Measurements from ENCODE around the gene KLLN.
"Not testable (repeated sequence)": the region's sequence is repeated elsewhere in the genome, so short reads cannot be mapped to it uniquely, and the experiment has no call there.

KLLN gene

GRCh38 chr10:87866412-87866974, 3.2 kb upstream of the KLLN start:
- DNase-seq (ENCODE audit: low read depth): no peak

DNA sequence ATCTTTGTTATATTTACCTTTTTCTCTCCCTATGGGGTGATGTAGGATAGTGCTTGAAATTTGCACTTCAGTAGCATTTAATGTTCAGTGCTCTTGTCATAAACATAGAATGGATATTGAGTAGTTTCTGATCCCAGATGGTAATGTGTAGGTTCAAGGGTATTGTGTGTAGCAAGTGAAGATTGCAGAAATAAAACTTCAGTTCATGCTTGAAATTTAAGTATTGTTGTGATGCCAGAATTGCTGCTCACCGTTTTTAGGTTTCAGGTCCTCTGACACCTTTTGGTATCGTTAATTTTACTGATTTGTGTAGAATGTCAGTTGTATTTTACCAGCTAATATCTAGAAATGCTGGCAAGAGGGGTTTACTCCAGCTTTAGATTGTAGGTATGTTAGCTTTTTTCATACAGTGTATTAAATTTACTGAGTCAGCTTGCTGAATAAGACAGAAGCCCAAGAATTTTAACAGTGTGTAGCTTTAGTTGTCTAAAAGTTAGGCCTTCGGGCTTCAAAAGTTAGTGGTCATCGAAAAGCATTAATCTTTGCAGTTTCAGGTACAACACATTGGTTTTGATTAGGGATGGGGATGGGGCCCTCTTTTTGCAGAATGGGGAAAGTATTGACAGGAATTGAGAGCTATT, 2.0 kb upstream of the KLLN start:
- DNase-seq (ENCODE audit: low read depth): no peak

DNA sequence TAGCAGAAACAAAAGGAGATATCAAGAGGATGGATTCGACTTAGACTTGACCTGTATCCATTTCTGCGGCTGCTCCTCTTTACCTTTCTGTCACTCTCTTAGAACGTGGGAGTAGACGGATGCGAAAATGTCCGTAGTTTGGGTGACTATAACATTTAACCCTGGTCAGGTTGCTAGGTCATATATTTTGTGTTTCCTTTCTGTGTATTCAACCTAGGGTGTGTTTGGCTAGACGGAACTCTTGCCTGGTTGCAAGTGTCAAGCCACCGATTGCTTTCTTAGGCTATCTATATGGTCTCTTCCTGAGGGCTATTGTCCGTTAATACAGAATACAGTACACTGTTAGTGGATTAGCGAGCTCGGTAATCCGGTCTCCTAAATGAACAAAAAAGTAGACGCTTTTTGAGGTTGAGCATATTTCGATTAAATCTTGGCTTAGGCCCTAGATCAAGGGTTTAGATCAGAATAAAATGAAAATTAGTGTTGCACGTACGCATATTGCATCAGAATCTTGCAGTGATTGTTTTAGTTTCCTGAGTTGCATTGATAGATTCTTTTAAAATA, 1.2 kb upstream of the KLLN start:
- no peak for DNase-seq (ENCODE audit: low read depth)

- peak; percentile 6 for DNase-seq (ENCODE audit: low read depth)
Observed at GRCh38 chr10:87863951-87864495, 690 bp upstream of the KLLN start.

- no peak for DNase-seq (ENCODE audit: low read depth)
Observed at GRCh38 chr10:87862679-87863052, 667 bp downstream of the KLLN start.

- peak; percentile 89 for DNase-seq (ENCODE audit: low read depth)
Observed at GRCh38 chr10:87861953-87862678, 1.2 kb downstream of the KLLN start.

DNA sequence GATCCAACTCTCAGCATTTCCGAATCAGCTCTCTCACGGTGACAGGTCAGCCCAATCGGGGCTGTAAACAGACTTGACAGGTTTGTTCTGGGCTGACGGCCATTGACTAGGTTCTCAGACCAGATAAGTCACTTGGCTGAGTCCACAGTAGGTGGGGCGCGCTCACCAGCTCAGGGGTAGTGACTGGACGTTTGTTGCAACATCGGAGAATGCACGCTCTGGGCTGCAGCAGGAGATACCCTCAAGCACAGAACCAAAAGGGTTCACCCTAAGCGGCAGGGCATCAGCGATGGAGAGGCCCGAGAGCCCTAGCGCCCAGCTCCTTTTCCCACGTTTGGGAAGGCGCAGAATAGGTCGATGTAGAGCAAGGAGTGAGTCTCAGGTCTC, 1.8 kb downstream of the KLLN start:
- DNase-seq (ENCODE audit: low read depth): peak; percentile 11

DNA sequence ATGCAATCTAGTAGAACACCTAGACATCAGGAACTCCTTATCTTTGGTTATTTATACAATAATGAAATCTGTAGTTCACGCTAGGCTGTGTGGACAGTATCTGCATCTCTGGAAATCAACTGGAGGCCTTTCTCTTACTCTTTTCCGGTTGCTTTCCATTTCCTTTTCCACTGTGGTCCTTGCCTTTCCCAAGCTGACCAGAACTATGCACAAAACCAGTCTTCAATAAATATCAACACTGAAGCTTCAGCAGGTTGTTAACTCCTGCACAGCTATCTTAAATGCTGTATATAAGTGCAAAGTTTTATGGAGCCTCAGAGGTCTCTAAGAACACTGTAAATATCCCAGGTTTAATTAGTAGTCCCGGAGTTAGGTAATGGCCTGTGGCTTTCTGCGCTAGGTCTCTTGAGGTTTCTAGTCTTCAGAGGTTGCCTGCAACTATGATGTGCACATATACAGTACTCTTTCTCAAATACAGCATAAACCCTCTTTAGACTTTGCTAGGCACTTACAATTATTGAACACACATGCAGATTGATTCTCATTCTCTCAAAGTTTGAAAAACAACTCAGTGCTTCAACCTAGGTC, 2.4 kb downstream of the KLLN start:
- DNase-seq (ENCODE audit: low read depth): no peak

DNA sequence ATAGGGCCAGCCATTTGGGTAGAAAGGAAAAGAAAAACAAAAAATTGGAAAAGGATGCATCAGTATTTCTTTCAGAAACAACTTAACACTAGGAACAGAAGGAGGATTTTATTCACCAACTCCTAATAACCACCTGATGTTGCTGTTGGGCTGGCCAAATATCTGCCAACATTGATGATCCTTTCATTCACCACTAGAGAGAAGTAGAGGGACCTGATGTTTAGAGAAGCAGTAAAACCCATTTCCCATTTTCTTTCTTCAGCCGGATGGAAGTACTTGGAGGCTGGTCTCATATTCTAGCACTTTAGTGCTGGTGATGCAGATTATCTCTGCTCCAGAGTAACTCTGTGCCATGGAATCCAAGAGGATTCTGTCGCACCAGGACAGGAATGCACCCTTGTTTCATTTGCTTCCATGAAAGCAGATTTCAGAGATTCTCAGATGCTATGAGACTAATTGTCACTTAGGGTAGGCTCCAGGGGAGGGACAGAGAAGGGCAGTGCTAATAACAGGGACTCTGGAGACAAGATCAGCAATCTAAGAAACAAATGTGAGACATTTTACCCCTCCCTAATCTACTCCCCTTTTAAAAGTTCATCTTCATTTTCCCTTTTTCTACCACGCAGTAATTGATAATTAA, 3.1 kb downstream of the KLLN start:
- DNase-seq (ENCODE audit: low read depth): no peak

- DNase-seq (ENCODE audit: low read depth): not testable (repeated sequence)
Observed at GRCh38 chr10:87855665-87856064, 7.7 kb downstream of the KLLN start.

DNA sequence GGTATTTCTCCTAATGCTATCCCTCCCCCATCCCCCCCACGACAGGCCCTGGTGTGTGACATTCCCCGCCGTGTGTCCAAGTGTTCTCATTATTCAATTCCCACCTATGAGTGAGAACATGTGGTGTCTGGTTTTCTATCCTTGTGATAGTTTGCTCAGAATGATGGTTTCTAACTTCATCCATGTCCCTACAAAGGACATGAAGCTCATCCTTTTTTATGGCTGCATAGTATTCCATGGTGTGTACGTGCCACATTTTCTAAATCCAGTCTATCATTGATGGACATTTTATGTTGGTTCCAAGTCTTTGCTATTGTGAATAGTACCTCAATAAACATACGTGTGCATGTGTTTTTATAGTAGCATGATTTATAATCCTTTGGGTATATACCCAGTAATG, 8.1 kb downstream of the KLLN start:
- DNase-seq (ENCODE audit: low read depth): not testable (repeated sequence)

DNA sequence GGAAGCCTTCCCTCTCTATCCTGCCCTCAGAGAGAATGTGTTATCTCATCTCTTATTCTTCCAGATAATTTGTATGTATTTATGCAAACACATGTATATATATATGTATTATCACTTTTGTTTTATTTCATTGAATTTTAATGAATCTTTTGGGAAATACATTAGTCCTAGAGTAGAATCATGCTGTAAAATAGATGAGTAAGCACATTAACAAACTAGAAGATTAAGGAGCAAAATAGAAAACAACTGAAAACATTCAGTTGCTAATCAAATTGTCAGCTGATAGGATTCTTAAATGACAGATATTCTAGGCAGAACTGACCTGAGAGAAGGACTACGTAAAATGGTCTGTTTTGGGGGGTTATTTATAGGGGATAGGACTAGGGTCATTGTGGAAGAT, 11.2 kb downstream of the KLLN start:
- DNase-seq (ENCODE audit: low read depth): no peak

DNA sequence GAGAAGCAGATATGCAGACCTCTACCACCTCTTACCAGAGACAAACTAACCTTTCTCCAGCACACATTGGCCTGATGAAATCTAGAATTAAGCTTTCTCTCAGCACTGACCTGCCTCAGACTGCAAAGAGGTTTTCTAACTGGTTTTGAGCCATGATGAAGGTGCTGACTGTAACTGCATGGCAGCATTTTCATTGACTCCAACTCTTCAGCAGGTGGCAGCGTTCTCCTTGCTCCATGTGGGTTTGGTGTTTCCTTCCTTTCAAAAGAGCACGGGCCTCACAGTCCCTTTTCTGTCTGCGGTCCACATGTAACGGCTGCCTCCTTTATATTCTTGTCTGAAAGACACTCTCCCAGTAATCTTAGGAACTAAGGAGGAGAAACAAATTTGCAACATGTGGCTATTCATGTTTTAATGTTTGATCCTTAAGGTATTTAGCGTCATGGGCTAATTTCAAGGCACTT, 12.6 kb downstream of the KLLN start:
- peak; percentile 27 for DNase-seq (ENCODE audit: low read depth)

- no peak for DNase-seq (ENCODE audit: low read depth)
Observed at GRCh38 chr10:87849001-87849400, 14.3 kb downstream of the KLLN start.

DNA sequence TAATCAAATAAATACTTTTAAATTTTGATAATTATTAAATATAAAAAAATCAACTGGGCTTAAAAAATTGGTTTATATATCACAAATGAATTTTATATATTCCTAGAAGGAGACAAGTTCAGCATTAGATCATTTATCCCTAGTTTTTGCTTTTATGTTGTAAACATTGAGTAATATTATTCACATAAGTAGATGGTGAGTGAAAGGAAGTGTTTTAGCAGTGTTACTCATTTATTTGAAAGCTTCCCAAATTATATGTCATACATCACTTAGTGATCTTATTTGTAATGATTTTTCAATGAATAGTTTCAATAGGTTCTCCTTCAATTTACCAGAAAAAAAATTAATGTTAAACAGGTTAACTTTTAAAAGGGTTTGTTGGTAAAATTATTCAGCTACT, 15.8 kb downstream of the KLLN start:
- no peak for DNase-seq (ENCODE audit: low read depth)

- not testable (repeated sequence) for DNase-seq (ENCODE audit: low read depth)
Observed at GRCh38 chr10:87846711-87847110, 16.6 kb downstream of the KLLN start.

GRCh38 chr10:87846023-87846422, 17.3 kb downstream of the KLLN start:
- DNase-seq (ENCODE audit: low read depth): no peak

DNA sequence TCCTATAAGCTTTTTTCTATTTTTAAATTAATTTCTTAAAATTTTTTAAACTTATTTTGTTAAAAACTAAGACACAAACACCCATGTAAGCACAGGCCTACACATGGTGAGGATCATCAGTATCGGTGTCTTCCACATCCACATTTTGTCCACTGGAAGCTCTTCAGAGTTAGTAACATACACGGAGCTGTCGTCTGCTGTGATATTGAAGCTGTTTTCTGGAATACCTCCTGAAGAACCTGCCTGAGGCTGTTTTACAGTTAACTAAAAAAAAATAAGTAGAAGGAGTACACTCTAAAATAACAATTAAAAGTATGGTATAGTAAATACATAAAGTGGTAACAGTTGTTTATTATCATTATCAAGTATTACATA, 17.7 kb downstream of the KLLN start:
- no peak for DNase-seq (ENCODE audit: low read depth)

DNA sequence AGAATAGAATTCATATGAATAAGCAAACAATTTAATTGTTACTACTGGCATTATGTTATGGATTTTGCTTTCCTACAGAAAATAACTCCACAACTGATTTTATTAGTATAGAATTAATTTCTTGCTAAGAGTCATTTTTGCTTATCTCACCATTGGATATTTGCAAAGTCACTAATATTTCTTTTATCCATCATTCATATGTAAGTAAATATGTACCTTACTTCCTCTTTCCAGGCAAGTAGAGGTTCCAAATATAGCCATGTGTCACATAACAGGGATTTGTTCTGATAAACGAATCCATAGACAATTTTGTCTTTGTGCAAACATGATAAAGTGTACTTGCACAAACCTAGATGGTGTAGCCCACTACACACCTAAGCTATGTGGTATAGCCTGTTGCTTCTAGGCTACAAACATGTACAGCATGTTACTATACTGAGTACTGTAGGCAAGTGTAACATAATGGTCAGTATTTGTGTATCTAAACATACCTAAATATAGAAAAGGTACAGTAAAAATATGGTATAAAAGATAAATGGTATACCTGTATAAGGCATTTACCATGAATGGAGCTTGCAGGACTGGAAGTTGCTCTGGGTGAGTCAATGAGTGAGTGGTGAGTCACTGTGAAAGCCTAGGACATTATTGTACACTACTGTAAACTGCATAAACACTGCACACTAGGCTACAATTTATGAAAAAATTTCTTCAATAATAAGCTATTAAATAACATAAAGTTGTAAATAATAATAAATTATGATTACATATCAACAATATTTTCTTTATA, 18.3 kb downstream of the KLLN start:
- no peak for DNase-seq (ENCODE audit: low read depth)

DNA sequence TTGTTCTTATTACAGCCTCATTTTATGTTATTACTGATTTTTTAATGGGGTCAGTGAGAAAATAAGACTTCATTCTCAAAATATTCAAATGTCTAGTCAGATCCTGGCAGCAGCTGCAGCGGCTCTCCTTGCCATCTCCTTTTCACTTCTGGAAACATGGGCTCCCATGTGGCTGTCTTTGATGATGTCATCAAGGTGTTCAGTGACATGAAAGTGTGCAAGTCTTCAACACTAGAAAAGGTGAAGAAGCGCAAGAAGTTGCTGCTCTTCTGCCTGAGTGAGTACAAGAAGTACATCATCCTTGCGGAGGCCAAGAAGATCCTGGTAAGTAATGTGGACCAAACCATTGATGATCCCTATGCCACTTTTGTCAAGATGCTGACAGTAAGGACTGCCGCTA, 19.6 kb downstream of the KLLN start:
- DNase-seq (ENCODE audit: low read depth): no peak

DNA sequence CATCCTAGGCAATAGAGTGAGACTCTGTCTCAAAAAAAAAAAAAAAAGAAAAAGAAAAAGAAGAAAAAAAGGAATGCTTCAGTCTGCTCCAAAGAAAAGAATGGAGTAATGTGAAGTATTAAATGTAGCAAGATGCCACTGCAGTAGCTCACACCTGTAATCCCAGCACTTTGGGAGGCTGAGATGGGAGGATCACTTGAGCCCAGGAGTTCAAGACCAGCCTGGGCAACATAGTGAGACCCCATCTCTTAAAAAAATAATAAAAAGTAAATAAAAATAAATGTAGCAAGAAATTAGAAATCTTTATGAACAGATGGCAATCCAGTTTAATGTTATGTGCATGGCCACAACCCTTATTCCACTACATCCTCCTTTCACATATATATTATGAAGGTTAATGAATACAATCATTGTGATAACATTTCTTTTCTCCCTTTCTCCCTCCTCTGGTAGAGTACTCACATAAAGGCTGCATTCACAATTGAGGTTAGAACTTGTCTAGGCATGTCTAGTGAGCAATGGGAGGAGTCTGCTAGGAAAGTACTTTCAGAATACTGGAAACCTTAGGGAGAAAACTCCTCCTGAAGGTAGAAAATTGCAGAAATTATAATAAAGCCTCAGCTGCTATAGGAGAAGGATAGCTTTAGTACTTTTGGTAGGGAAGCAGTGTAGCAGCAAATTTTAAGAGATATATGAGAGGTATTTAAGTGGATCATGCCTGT, 20.4 kb downstream of the KLLN start:
- DNase-seq (ENCODE audit: low read depth): no peak
